CD8-positive, alpha-beta memory T cell (primary cell): ENCODE data around the gene PAXX. TPM values are rescaled to one million over a fixed set of nuclear protein-coding genes. Genes with fewer than 3 reads are reported as not detected.

Experiments
- CTCF ChIA-PET: fragments of 350-600 bp; sonication (Branson Sonifier 250); formaldehyde crosslinking; loops from one replicate; lab custom pipeline; 2021; ENCODE audit warnings: antibody characterized with exemption; lab: Charles Lee
- POLR2A ChIA-PET: fragments of 350-600 bp; sonication (Branson Sonifier 250); formaldehyde crosslinking; loops from one replicate; lab custom pipeline; 2021; ENCODE audit warnings: antibody characterized with exemption; lab: Charles Lee
- DNase-seq, 5 donors: peaks; one replicate each; pipeline versions ENCODE4 v3.0.0 to v3.0.0-alpha.2; 2020 to 2022; ENCODE audit warnings: mixed read lengths in 1 of 5
- H3K27ac ChIP-seq: one replicate; pipeline ENCODE4 v1.7.0; 2013; ENCODE audit warnings: low read depth, mild to moderate bottlenecking, low read length, moderate library complexity
- H3K27me3 ChIP-seq: 2 replicates; pipeline ENCODE4 v1.7.0; 2013; ENCODE audit warnings: low read length, mild to moderate bottlenecking; ENCODE audit not compliant: insufficient read depth, poor library complexity, severe bottlenecking
- H3K36me3 ChIP-seq: 2 replicates; pipeline ENCODE4 v1.7.0; 2013; ENCODE audit warnings: mild to moderate bottlenecking, low read length, moderate library complexity; ENCODE audit not compliant: insufficient read depth
- H3K4me1 ChIP-seq: 2 replicates; pipeline ENCODE4 v1.7.0; 2013; ENCODE audit warnings: mild to moderate bottlenecking, low read length, moderate library complexity; ENCODE audit not compliant: insufficient read depth
- H3K4me3 ChIP-seq: 2 replicates; pipeline ENCODE4 v1.7.0; 2013; ENCODE audit warnings: mild to moderate bottlenecking, low read length
- H3K9me3 ChIP-seq: 2 replicates; pipeline ENCODE4 v1.7.0; 2013; ENCODE audit warnings: mild to moderate bottlenecking, low read length
- H3K27ac Mint-ChIP-seq, 8 donors: one replicate each; pipeline ENCODE4 v1.8.0; 2020 to 2021; ENCODE audit warnings: mixed read lengths in 8 of 8, mild to moderate bottlenecking in 6 of 8, inconsistent platforms in 3 of 8, moderate library complexity in 3 of 8
- H3K27me3 Mint-ChIP-seq, 2 donors: one replicate each; pipeline ENCODE4 v1.8.0; 2020 to 2021; ENCODE audit warnings: mixed read lengths in 2 of 2, mild to moderate bottlenecking in 1 of 2, moderate library complexity in 1 of 2
- H3K36me3 Mint-ChIP-seq, 3 donors: one replicate each; pipeline ENCODE4 v1.8.0; 2020 to 2021; ENCODE audit warnings: mixed read lengths in 3 of 3, inconsistent platforms in 1 of 3, mild to moderate bottlenecking in 1 of 3
- H3K4me1 Mint-ChIP-seq, 3 donors: one replicate each; pipeline ENCODE4 v1.8.0; 2020 to 2021; ENCODE audit warnings: mixed read lengths in 3 of 3, inconsistent platforms in 1 of 3, mild to moderate bottlenecking in 1 of 3
- H3K4me3 Mint-ChIP-seq, 7 donors: one replicate each; pipeline ENCODE4 v1.8.0; 2020 to 2021; ENCODE audit warnings: mixed read lengths in 7 of 7, mild to moderate bottlenecking in 6 of 7, moderate library complexity in 4 of 7, inconsistent platforms in 2 of 7
- H3K9me3 Mint-ChIP-seq, 5 donors: one replicate each; pipeline ENCODE4 v1.8.0; 2020 to 2022; ENCODE audit warnings: mixed read lengths in 5 of 5, mild to moderate bottlenecking in 3 of 5, moderate library complexity in 2 of 5, inconsistent platforms in 1 of 5
- polyA plus RNA-seq: library from polyadenylated mRNA; unstranded; fragments of 300-500 nt; fragmentation: Illumina TruSeq; gene quantifications from one replicate; pipeline ENCODE4 v1.2.3, GENCODE V29; 2021
- total RNA-seq, 2 experiments: library from RNA; stranded (reverse); gene quantifications; one replicate each; pipeline ENCODE4 v1.2.3, GENCODE V29; 2021

Gene PAXX
- total and polyA plus RNA-seq, 3 experiments from 2014 or later = 78.4 to 156 (median 82.2) TPM

GRCh38 chr9:137035937-137036336 is 43.7 kb downstream of the PAXX start:
- H3K27me3 ChIP-seq = no peaks in the 10 kb centered on the region
- H3K4me1 Mint-ChIP-seq = peaks cover 27 to 38% (median 28%) of the 10 kb centered on the region in 3 donors
- H3K36me3 Mint-ChIP-seq = no peaks in the 10 kb centered on the region
- no peak overlapping the region for H3K4me3 ChIP-seq
- H3K27ac ChIP-seq = no peak overlapping the region
- CTCF ChIA-PET = interaction anchor here (0.6 to 8.9 kb wide), 50 partner anchors 8 to 309 kb away, joined by 3 to 159 read pairs (median 7); partner anchors contain the start of genes AJM1, C8G, CLIC3 and FBXW5
- POLR2A ChIA-PET = interaction anchor here (0.7 to 1.3 kb wide), 4 partner anchors 11 to 229 kb away, joined by 3 to 6 read pairs (median 4); partner anchors contain the start of genes NPDC1 and RABL6
- no peaks in the 10 kb centered on the region for H3K27me3 Mint-ChIP-seq
- H3K4me1 ChIP-seq = peaks cover 32% of the 10 kb centered on the region
- no peak for DNase-seq
- H3K9me3 Mint-ChIP-seq = no peaks in the 10 kb centered on the region
- no peaks in the 10 kb centered on the region for H3K9me3 ChIP-seq
- H3K4me3 Mint-ChIP-seq = no peak overlapping the region
- H3K36me3 ChIP-seq = no peaks in the 10 kb centered on the region
- no peak overlapping the region for H3K27ac Mint-ChIP-seq

GRCh38 chr9:137037035-137037434 is 44.8 kb downstream of the PAXX start:
- no peaks in the 10 kb centered on the region for H3K36me3 Mint-ChIP-seq
- Histone ChIP-seq H3K4me1 (peaks cover 21% of the 10 kb centered on the region), H3K36me3 (no peaks in the 10 kb centered on the region), H3K27ac (no peak overlapping the region), H3K27me3 (no peaks in the 10 kb centered on the region), H3K4me3 (no peak overlapping the region), H3K9me3 (no peaks in the 10 kb centered on the region)
- no peak overlapping the region for H3K27ac Mint-ChIP-seq
- ChIA-PET POLR2A (no interaction called here), CTCF (interaction anchor here (0.7 to 8.9 kb wide), 8 partner anchors 10 to 249 kb away, joined by 3 to 159 read pairs (median 28); partner anchors contain the start of genes C8G, FBXW5, NPDC1 and TMEM141)
- no peak overlapping the region for H3K4me3 Mint-ChIP-seq
- H3K27me3 Mint-ChIP-seq = peaks cover 0 to 1% of the 10 kb centered on the region in 2 donors
- H3K9me3 Mint-ChIP-seq = no peaks in the 10 kb centered on the region
- no peak for DNase-seq
- peaks cover 23 to 29% (median 24%) of the 10 kb centered on the region in 3 donors for H3K4me1 Mint-ChIP-seq

- no peak for DNase-seq
- H3K9me3 Mint-ChIP-seq = no peaks in the 10 kb centered on the region
- H3K27me3 ChIP-seq = no peaks in the 10 kb centered on the region
- no peaks in the 10 kb centered on the region for H3K36me3 ChIP-seq
- H3K36me3 Mint-ChIP-seq = no peaks in the 10 kb centered on the region
- ChIA-PET POLR2A (no interaction called here), CTCF (interaction anchor here (1.4 to 8.9 kb wide), 5 partner anchors 9 to 249 kb away, joined by 5 to 159 read pairs (median 48); partner anchors contain the start of genes ABCA2, C8G, FBXW5 and NPDC1)
- no peak overlapping the region for H3K4me3 Mint-ChIP-seq
- no peak overlapping the region for H3K4me3 ChIP-seq
- no peaks in the 10 kb centered on the region for H3K9me3 ChIP-seq
- no peak overlapping the region for H3K27ac ChIP-seq
- H3K27ac Mint-ChIP-seq = peak overlapping the region in 1 of 8 donors; percentile 39
- H3K4me1 ChIP-seq = peaks cover 16% of the 10 kb centered on the region
- peaks cover 19 to 25% (median 20%) of the 10 kb centered on the region in 3 donors for H3K4me1 Mint-ChIP-seq
- peaks cover 0 to 3% of the 10 kb centered on the region in 2 donors for H3K27me3 Mint-ChIP-seq
Measured at GRCh38 chr9:137037483-137037882, 45.3 kb downstream of the PAXX start.

- Mint-ChIP-seq H3K9me3 (no peaks in the 10 kb centered on the region), H3K4me3 (no peak overlapping the region), H3K27ac (no peak overlapping the region), H3K27me3 (peaks cover 0 to 4% of the 10 kb centered on the region in 2 donors), H3K36me3 (no peaks in the 10 kb centered on the region), H3K4me1 (peaks cover 12 to 15% (median 14%) of the 10 kb centered on the region in 3 donors)
- H3K4me3 ChIP-seq = no peak overlapping the region
- DNase-seq = no peak
- no peaks in the 10 kb centered on the region for H3K9me3 ChIP-seq
- no peak overlapping the region for H3K27ac ChIP-seq
- ChIA-PET CTCF (interaction anchor here (1.4 to 8.9 kb wide), 2 partner anchors 10 to 92 kb away, joined by 5 to 159 read pairs; partner anchors contain the start of genes ABCA2, C8G and FBXW5), POLR2A (no interaction called here)
- H3K36me3 ChIP-seq = no peaks in the 10 kb centered on the region
- peaks cover 20% of the 10 kb centered on the region for H3K4me1 ChIP-seq
- H3K27me3 ChIP-seq = peaks cover 5% of the 10 kb centered on the region
Measured at GRCh38 chr9:137038916-137039315, 46.7 kb downstream of the PAXX start.

- Histone ChIP-seq H3K9me3 (no peaks in the 10 kb centered on the region), H3K4me3 (no peak overlapping the region), H3K36me3 (no peaks in the 10 kb centered on the region), H3K4me1 (peaks cover 23% of the 10 kb centered on the region), H3K27me3 (peaks cover 7% of the 10 kb centered on the region), H3K27ac (no peak overlapping the region)
- H3K36me3 Mint-ChIP-seq = no peaks in the 10 kb centered on the region
- no peak overlapping the region for H3K27ac Mint-ChIP-seq
- H3K4me1 Mint-ChIP-seq = peaks cover 8 to 17% (median 14%) of the 10 kb centered on the region in 3 donors
- H3K9me3 Mint-ChIP-seq = no peaks in the 10 kb centered on the region
- no peak overlapping the region for H3K4me3 Mint-ChIP-seq
- peaks cover 3 to 8% of the 10 kb centered on the region in 2 donors for H3K27me3 Mint-ChIP-seq
- ChIA-PET CTCF (interaction anchor here (0.8 to 1.8 kb wide), 2 partner anchors 28 to 93 kb away, joined by 3 to 6 read pairs; no protein-coding TSS in a partner anchor), POLR2A (no interaction called here)
- no peak for DNase-seq
Measured at GRCh38 chr9:137039611-137040366, 47.6 kb downstream of the PAXX start.

GRCh38 chr9:137040568-137040967 is 48.3 kb downstream of the PAXX start:
- H3K4me1 Mint-ChIP-seq = peaks cover 6 to 18% (median 13%) of the 10 kb centered on the region in 3 donors
- no peaks in the 10 kb centered on the region for H3K36me3 Mint-ChIP-seq
- H3K9me3 Mint-ChIP-seq = no peaks in the 10 kb centered on the region
- Histone ChIP-seq H3K27me3 (peaks cover 11% of the 10 kb centered on the region), H3K4me3 (no peak overlapping the region), H3K4me1 (peaks cover 22% of the 10 kb centered on the region), H3K27ac (no peak overlapping the region), H3K9me3 (no peaks in the 10 kb centered on the region), H3K36me3 (no peaks in the 10 kb centered on the region)
- peaks cover 6 to 10% of the 10 kb centered on the region in 2 donors for H3K27me3 Mint-ChIP-seq
- H3K4me3 Mint-ChIP-seq = no peak overlapping the region
- H3K27ac Mint-ChIP-seq = no peak overlapping the region
- POLR2A ChIA-PET = no interaction called here
- CTCF ChIA-PET = interaction anchor here (0.8 to 1.8 kb wide), 3 partner anchors 12 to 94 kb away, joined by 3 to 6 read pairs (median 3); no protein-coding TSS in a partner anchor
- DNase-seq = no peak

- H3K4me3 Mint-ChIP-seq = no peak overlapping the region
- DNase-seq = no peak
- Histone ChIP-seq H3K9me3 (no peaks in the 10 kb centered on the region), H3K27ac (no peak overlapping the region), H3K36me3 (no peaks in the 10 kb centered on the region), H3K27me3 (peaks cover 11% of the 10 kb centered on the region), H3K4me1 (peaks cover 23% of the 10 kb centered on the region), H3K4me3 (no peak overlapping the region)
- H3K27ac Mint-ChIP-seq = no peak overlapping the region
- H3K4me1 Mint-ChIP-seq = peaks cover 6 to 18% (median 13%) of the 10 kb centered on the region in 3 donors
- ChIA-PET CTCF (interaction anchor here (1.0 to 1.8 kb wide), 2 partner anchors 12 to 94 kb away, joined by 3 to 6 read pairs; no protein-coding TSS in a partner anchor), POLR2A (no interaction called here)
- H3K36me3 Mint-ChIP-seq = no peaks in the 10 kb centered on the region
- no peaks in the 10 kb centered on the region for H3K9me3 Mint-ChIP-seq
- H3K27me3 Mint-ChIP-seq = peaks cover 6 to 10% of the 10 kb centered on the region in 2 donors
Measured at GRCh38 chr9:137041124-137041523, 48.9 kb downstream of the PAXX start.
